SK-N-SH (cell line): ENCODE results near the gene RFPL3.

Experiments used
- CHD2 ChIP-seq: fragments of 150-350 bp; IDR thresholded peaks from 2 replicates; pipeline ENCODE4 v1.6.1; 2018; ENCODE audit warnings: low read length; ENCODE audit not compliant: partially characterized antibody
- EP300 ChIP-seq, 2 experiments: IDR thresholded peaks; 2 replicates each; pipeline versions ENCODE4 v1.4.0 to v1.6.1; 2012; ENCODE audit warnings: borderline replicate concordance in 1 of 2, low read depth in 1 of 2, low read length in 1 of 2
- FOXJ3 ChIP-seq: sonication (generic); formaldehyde crosslinking; IDR thresholded peaks from 2 replicates; pipeline ENCODE4 v1.5.1; 2020; ENCODE audit warnings: mild to moderate bottlenecking, missing genetic modification reagents
- RAD21 ChIP-seq: IDR thresholded peaks from 2 replicates; pipeline ENCODE4 v1.6.1; 2012; ENCODE audit warnings: mild to moderate bottlenecking, low read length
- SIN3A ChIP-seq: IDR thresholded peaks from 2 replicates; pipeline ENCODE4 v1.6.1; 2012; ENCODE audit warnings: low read depth, mild to moderate bottlenecking, low read length, moderate library complexity, borderline replicate concordance
- TAF1 ChIP-seq: IDR thresholded peaks from 2 replicates; pipeline ENCODE4 v1.6.1; 2012; ENCODE audit warnings: low read depth, mild to moderate bottlenecking, low read length, moderate library complexity, borderline replicate concordance
- YY1 ChIP-seq: IDR thresholded peaks from 2 replicates; pipeline ENCODE4 v1.4.0; 2012; ENCODE audit warnings: low read depth, mild to moderate bottlenecking
- TF ChIP-seq, protein P1 (sequence below): fragments of 200-600 bp; sonication (generic); IDR thresholded peaks from 2 replicates; pipeline ENCODE4 v1.6.1; 2017; ENCODE audit warnings: antibody characterized with exemption, mild to moderate bottlenecking, moderate library complexity
- TF ChIP-seq, protein P2 (sequence below): IDR thresholded peaks from 2 replicates; pipeline ENCODE4 v1.4.0; 2012; ENCODE audit warnings: low read depth, borderline replicate concordance

DNA sequence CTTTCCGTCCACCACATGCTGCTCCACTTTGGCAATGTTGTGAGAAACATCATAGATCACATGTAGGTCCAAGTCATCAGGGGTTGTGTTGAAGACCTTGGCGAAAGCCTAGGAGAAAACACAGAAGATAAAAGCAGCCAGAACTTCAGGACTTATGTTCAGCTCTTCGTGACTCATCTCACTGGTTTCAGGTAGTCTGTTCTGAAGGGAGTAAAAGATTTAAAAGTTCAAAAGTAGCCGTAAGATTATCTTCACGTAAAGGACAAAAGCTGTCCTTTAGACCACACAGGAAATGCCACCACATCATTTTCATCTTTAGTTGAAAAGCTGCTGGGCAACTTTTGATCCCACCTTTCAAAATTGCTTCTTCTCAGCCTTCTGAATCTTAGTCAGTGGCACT is 37.4 kb downstream of the RFPL3 start:
- TF ChIP-seq, protein P1, sequence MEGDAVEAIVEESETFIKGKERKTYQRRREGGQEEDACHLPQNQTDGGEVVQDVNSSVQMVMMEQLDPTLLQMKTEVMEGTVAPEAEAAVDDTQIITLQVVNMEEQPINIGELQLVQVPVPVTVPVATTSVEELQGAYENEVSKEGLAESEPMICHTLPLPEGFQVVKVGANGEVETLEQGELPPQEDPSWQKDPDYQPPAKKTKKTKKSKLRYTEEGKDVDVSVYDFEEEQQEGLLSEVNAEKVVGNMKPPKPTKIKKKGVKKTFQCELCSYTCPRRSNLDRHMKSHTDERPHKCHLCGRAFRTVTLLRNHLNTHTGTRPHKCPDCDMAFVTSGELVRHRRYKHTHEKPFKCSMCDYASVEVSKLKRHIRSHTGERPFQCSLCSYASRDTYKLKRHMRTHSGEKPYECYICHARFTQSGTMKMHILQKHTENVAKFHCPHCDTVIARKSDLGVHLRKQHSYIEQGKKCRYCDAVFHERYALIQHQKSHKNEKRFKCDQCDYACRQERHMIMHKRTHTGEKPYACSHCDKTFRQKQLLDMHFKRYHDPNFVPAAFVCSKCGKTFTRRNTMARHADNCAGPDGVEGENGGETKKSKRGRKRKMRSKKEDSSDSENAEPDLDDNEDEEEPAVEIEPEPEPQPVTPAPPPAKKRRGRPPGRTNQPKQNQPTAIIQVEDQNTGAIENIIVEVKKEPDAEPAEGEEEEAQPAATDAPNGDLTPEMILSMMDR: no peak
- TF ChIP-seq RAD21 (no peak), EP300 (IDR thresholded peaks at IDR 0.05; ENCODE audit: borderline replicate concordance in 1 of 2, low read depth in 1 of 2, low read length in 1 of 2) (no peak), SIN3A (no peak), TAF1 (no peak), FOXJ3 (CRISPR knock-in tag) (no peak), YY1 (no peak), CHD2 (no peak)
- TF ChIP-seq, protein P2, sequence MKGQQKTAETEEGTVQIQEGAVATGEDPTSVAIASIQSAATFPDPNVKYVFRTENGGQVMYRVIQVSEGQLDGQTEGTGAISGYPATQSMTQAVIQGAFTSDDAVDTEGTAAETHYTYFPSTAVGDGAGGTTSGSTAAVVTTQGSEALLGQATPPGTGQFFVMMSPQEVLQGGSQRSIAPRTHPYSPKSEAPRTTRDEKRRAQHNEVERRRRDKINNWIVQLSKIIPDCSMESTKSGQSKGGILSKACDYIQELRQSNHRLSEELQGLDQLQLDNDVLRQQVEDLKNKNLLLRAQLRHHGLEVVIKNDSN: no peak
